ENCODE measurements around the gene ICAM1. TPM values are rescaled to one million over a fixed set of nuclear protein-coding genes. Genes with fewer than 3 reads are reported as not detected.

Gene ICAM1
- total RNA-seq, 1 donor: 35.5 TPM

DNA sequence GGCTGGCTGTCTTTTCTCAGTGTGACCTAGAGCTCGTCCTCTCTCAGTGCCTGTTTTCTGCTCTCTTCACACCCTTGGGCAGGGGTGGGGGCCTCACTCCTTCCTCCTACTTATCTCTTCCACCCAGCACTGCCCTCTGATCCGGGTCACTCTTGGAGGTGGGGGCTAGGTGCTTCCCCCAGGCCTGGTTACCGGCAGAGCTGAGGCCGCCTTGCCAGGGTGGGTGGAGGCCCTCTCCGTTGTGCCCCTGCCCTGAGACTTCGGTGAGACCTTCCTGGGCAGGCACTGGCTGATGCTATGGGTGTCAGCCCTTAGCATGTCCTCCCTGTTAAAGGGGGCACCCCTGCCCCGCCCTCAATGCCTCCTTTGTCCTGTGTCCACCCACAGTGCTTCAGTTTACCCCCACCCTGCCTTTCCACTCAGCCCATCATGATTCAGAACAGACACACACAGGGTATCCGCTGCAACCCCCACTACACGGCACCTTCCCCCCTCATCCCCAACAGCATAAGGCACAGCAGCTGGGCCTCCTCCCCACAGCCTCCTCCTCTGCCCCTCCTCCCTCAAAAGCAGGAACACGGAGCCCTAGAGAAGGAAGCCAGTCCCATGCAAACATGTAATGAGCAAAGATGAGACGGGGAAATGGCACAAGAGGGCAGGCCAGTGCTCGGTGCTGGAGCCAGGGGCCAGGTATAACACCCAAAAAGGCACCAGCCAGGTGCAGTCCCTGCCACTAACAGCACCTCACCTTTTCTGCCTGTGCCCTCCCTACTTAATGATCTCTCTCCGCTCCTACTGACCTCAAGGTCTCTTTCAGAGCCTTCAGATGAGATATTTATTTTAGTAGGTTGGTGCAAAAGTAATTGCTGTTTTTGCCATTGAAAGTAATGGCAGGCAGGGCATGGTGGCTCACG lies 28.9 kb downstream of the ICAM1 start:
- no peaks in the 10 kb centered on the region for H3K36me3 ChIP-seq (ENCODE audit: insufficient read depth, low read length)
- H3K9me3 ChIP-seq (ENCODE audit: low read depth, low read length): no peaks in the 10 kb centered on the region
- H2AFZ ChIP-seq (ENCODE audit: low read length): no peak overlapping the region
- no peaks in the 10 kb centered on the region for H3K79me2 ChIP-seq (ENCODE audit: insufficient read depth, low read length)
- peaks cover 21% of the 10 kb centered on the region for H3K27me3 ChIP-seq (ENCODE audit: insufficient read depth, low read length)
- no peak for TF ChIP-seq CTCF (IDR thresholded peaks at IDR 0.05; ENCODE audit: extremely low read depth, low read depth, low read length)
- no peaks in the 10 kb centered on the region for H4K20me1 ChIP-seq (ENCODE audit: insufficient read depth, low read length)
- DNase-seq (ENCODE audit: insufficient read length, low spot score, missing footprints): peak; percentile 68
- H3K27ac ChIP-seq (ENCODE audit: low read depth, low read length): no peak overlapping the region
- no peak overlapping the region for H3K4me2 ChIP-seq (ENCODE audit: insufficient read depth, low read length)
- peaks cover 14% of the 10 kb centered on the region for H3K4me1 ChIP-seq (ENCODE audit: insufficient read depth, low read length)
- no peak overlapping the region for H3K4me3 ChIP-seq (ENCODE audit: insufficient read depth, low read length)

- Histone ChIP-seq H3K79me2 (ENCODE audit: insufficient read depth, low read length) (no peaks in the 10 kb centered on the region), H3K27me3 (ENCODE audit: insufficient read depth, low read length) (no peaks in the 10 kb centered on the region), H3K9me3 (ENCODE audit: low read depth, low read length) (no peaks in the 10 kb centered on the region), H3K4me1 (ENCODE audit: insufficient read depth, low read length) (peaks cover 24% of the 10 kb centered on the region), H3K4me3 (ENCODE audit: insufficient read depth, low read length) (peak overlapping the region; percentile 42), H3K4me2 (ENCODE audit: insufficient read depth, low read length) (peak overlapping the region; percentile 48), H2AFZ (ENCODE audit: low read length) (peak overlapping the region; percentile 79), H3K36me3 (ENCODE audit: insufficient read depth, low read length) (peaks cover 6% of the 10 kb centered on the region), H3K27ac (ENCODE audit: low read depth, low read length) (peak overlapping the region; percentile 77), H4K20me1 (ENCODE audit: insufficient read depth, low read length) (no peaks in the 10 kb centered on the region)
- TF ChIP-seq CTCF (IDR thresholded peaks at IDR 0.05; ENCODE audit: extremely low read depth, low read depth, low read length): no peak
- DNase-seq (ENCODE audit: insufficient read length, low spot score, missing footprints): peak; percentile 97
Observed at GRCh38 chr19:10305139-10305806, 34.4 kb downstream of the ICAM1 start.

DNA sequence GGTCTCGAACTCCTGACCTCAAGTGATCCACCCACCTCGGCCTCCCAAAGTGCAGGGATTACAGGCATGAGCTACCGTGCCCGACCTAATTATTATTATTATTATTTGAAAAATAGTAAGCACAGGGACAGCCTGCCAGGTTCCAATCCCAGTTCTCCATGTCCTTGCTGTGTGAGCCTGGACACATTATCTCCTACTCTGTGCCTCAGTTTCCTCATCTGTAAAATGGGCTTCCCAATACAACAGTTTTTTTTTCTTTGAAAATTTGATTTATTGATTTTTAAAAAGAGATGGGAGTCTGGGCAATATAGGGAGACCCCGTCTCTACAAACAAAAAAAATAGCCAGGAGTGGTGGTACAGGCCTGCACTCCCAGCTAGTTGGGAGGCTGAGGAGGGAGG lies 35.4 kb downstream of the ICAM1 start:
- DNase-seq (ENCODE audit: insufficient read length, low spot score, missing footprints): peak; percentile 3
- no peaks in the 10 kb centered on the region for H3K79me2 ChIP-seq (ENCODE audit: insufficient read depth, low read length)
- no peaks in the 10 kb centered on the region for H3K9me3 ChIP-seq (ENCODE audit: low read depth, low read length)
- H3K4me1 ChIP-seq (ENCODE audit: insufficient read depth, low read length): peaks cover 24% of the 10 kb centered on the region
- H2AFZ ChIP-seq (ENCODE audit: low read length): no peak overlapping the region
- peaks cover 6% of the 10 kb centered on the region for H3K36me3 ChIP-seq (ENCODE audit: insufficient read depth, low read length)
- no peak overlapping the region for H3K4me3 ChIP-seq (ENCODE audit: insufficient read depth, low read length)
- H4K20me1 ChIP-seq (ENCODE audit: insufficient read depth, low read length): no peaks in the 10 kb centered on the region
- H3K4me2 ChIP-seq (ENCODE audit: insufficient read depth, low read length): no peak overlapping the region
- no peak overlapping the region for H3K27ac ChIP-seq (ENCODE audit: low read depth, low read length)
- TF ChIP-seq CTCF (IDR thresholded peaks at IDR 0.05; ENCODE audit: extremely low read depth, low read depth, low read length): no peak
- H3K27me3 ChIP-seq (ENCODE audit: insufficient read depth, low read length): no peaks in the 10 kb centered on the region

GRCh38 chr19:10309423-10309822 lies 38.5 kb downstream of the ICAM1 start, which contains the start of gene ZGLP1:
Gene ZGLP1 (minus strand): TSS chr19:10309815.
- no peak within 1 kb of the TSS for H3K4me2 ChIP-seq (ENCODE audit: insufficient read depth, low read length)
- DNase-seq (ENCODE audit: insufficient read length, low spot score, missing footprints): peak; percentile 34
- peaks cover 12% of the 10 kb centered on the region for H3K4me1 ChIP-seq (ENCODE audit: insufficient read depth, low read length)
- H2AFZ ChIP-seq (ENCODE audit: low read length): no peak within 1 kb of the TSS
- no peak within 1 kb of the TSS for H3K4me3 ChIP-seq (ENCODE audit: insufficient read depth, low read length)
- TF ChIP-seq CTCF (IDR thresholded peaks at IDR 0.05; ENCODE audit: extremely low read depth, low read depth, low read length): no peak
- peaks cover 3% of the 10 kb centered on the region for H3K79me2 ChIP-seq (ENCODE audit: insufficient read depth, low read length)
- H4K20me1 ChIP-seq (ENCODE audit: insufficient read depth, low read length): no peaks in the 10 kb centered on the region
- peaks cover 10% of the 10 kb centered on the region for H3K36me3 ChIP-seq (ENCODE audit: insufficient read depth, low read length)
- no peaks in the 10 kb centered on the region for H3K9me3 ChIP-seq (ENCODE audit: low read depth, low read length)
- H3K27ac ChIP-seq (ENCODE audit: low read depth, low read length): no peak within 1 kb of the TSS
- H3K27me3 ChIP-seq (ENCODE audit: insufficient read depth, low read length): no peaks in the 10 kb centered on the region
